Measurements from ENCODE around the gene CCDC152.

Gene CCDC152

GRCh38 chr5:42784132-42784531 lies 27.5 kb downstream of the CCDC152 start:
- DNase-seq: no peak

GRCh38 chr5:42785756-42786155 lies 29.1 kb downstream of the CCDC152 start:
- no peak for DNase-seq

GRCh38 chr5:42787073-42787472 lies 30.5 kb downstream of the CCDC152 start:
- DNase-seq: no peak

- no peak for DNase-seq
Measured at GRCh38 chr5:42787845-42788244, 31.2 kb downstream of the CCDC152 start.

DNA sequence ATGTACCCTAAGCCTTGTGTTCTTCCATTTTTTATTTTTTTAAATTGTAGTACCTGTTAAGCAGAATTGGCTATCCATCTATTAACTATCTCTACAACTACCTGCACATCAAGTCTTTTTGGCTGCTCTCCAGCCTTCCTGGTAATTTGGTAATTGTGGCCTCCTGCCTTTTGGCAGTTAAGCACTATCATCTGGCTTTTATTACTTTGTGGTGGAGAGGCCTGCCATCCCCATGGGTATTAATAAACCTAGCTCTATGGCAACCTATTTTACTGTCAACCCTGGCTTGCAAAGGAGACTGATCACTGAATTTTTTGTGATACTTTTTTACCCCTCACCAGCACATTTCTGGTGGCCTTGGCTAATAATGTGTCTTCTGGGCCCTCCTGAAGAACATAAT lies 34.5 kb downstream of the CCDC152 start:
- DNase-seq: no peak

DNA sequence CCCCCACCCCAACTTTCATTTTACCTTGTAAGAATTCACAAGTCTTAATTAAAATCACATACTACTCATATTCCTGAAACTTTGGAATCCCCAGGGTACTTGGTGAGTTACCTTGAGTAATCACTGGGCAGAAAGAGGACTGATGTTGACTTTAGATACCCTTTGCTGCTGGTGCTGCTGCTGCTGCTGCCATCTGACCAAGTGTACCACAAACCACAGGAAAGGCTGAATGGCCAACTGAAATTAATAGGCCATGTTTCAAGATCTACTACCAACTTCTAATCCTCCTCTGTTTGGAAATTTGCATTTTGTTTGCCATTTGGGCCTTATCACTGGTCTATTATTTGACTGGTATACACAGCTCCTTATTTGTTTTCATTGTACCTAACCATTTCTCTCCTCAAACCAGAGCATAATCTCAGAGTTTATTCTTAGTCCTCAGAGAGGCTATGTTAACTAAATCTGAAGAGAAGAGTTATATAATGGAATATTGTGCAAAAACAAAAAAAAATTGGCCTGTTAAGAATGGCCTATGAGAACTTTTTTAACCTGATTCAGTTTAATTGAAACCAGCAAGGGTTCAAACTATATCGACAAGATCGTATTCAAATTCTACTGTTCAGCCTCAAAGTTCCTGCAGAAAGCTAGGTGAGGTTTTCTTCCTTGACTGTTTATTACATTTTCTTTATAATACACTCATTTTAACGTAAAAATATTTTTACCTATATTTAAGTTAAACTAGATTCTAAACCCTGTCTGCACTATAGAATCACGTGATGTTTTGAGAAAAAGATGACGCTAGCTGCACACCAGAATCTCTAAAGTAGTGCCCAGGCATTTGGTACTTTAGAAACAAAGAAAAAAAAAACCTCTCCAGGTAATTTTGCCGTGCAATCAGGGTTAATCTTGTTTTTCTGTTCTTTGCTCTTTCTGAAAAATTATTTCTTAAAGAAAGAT lies 41.9 kb downstream of the CCDC152 start:
- DNase-seq: no peak

- no peak for DNase-seq
Measured at GRCh38 chr5:42799241-42799608, 42.6 kb downstream of the CCDC152 start.

DNA sequence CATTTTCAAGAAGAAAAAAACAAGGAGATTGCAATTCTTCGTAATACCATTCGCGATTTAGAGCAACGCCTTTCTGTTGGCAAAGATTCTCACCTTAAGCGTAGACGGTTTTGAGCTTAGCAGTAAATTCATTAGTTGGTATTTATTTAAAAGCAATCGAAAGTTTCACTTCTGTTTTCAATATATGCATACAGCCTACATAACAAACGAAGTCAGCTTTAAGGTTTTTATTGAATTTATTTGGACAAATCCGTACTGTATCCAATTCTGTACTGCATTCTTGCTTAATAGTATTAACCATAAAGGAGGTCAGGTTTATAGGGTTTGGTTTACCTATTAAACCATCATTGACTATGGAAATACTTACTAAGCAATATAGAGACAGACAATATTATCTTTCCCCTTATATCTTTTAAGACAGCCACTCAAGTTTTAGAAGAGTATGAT lies 43.1 kb downstream of the CCDC152 start:
- no peak for DNase-seq

DNA sequence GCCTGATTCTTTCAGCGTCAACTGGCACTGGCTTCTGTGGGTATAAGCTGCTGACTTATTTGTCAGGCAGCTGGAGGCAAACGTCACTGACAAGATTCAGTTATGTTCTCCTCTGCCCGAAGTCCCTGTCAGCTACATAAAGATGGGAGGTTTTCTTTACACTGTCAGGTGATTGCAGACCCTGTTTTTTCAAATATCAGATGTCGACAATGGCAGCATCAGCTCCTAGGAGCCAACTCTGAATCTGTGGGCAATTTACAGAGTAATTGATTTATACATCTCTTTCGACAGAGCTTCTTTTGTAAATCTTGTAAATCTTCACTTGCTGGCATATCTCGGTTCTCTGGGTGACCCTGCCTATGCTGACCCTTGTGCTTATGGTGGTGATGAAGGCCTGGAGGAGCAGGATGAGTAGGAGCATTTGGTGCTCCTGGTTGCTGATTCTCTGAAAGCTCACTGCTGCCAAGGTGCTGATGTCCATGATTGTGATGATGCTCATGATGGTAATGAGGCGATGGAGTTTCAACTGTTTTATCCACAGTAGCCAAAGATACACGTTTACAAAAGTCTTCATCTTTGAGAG lies 44.2 kb downstream of the CCDC152 start:
- DNase-seq: no peak

GRCh38 chr5:42801516-42802166 lies 45.0 kb downstream of the CCDC152 start:
- no peak for DNase-seq

GRCh38 chr5:42804717-42805339 lies 48.2 kb downstream of the CCDC152 start:
- no peak for DNase-seq

GRCh38 chr5:42806004-42806700 lies 49.5 kb downstream of the CCDC152 start:
- no peak for DNase-seq

- DNase-seq: no peak
Measured at GRCh38 chr5:42806701-42807262, 50.2 kb downstream of the CCDC152 start.

DNA sequence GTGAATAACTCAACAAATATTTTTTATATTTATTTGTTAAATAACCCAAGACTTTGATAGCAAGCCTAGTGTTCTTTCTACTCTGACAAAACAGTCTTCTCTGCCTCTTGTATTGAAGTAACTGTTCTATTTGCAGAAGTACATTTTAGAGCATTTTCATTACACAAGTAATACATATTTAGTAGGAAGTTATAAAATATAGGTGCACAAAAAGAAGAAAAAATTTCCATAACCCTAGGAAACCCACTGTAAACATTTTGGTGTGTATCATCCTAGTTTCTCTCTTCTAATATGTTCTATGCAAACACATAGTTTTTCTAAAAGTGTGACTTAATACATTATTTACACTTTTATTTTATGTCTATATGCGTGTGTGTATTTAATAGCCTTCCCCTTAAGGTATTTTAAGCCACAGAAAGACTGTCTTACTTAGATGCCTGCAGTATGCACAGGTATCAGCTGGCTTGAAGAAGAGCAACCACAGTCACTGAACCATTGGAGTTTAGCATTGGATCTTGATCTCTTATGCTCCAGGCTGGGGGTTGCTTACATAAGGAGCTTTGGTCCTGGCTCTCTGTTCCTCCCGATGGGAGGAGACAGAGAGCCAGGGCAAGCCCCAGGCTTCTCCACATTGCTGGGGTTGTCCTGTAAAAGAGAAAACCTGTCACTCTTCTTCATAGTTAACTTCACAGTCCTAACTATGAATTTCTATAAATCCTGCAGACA lies 51.3 kb downstream of the CCDC152 start:
- DNase-seq: no peak

DNA sequence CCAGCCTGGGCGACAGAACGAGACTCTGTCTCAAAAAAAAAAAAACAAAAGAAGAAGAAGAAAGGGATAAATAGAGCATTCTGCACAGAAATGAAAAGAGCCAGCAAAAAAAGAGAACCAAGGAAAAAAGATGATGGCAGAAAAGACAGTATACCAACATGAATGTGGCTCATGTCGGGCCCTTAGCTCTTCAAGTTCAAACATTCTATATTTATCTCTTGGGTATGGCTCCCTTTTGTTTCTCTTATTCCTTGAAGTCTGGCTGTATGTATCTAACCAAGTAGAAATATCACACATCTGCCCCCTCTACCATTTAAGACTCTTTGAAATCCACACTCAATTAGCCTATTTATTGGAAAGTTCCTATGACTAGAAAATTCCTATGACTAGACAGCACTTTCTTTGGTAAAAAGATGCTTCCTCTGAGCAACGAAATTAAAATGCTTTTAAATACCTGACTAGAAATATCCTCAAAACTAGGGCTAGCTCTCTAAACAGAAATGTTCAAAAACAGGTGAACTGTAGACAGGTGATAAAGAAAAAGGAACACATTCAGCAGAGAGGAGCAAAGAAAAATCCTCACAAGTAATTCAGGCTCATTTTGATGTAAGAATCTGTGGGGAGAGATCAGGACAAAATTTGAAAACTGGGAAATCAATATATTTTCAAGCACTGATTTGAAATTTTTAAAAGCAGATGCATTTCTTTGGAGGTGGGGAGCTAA lies 52.4 kb downstream of the CCDC152 start:
- no peak for DNase-seq

GRCh38 chr5:42810834-42811590 lies 54.4 kb downstream of the CCDC152 start:
- no peak for DNase-seq

DNA sequence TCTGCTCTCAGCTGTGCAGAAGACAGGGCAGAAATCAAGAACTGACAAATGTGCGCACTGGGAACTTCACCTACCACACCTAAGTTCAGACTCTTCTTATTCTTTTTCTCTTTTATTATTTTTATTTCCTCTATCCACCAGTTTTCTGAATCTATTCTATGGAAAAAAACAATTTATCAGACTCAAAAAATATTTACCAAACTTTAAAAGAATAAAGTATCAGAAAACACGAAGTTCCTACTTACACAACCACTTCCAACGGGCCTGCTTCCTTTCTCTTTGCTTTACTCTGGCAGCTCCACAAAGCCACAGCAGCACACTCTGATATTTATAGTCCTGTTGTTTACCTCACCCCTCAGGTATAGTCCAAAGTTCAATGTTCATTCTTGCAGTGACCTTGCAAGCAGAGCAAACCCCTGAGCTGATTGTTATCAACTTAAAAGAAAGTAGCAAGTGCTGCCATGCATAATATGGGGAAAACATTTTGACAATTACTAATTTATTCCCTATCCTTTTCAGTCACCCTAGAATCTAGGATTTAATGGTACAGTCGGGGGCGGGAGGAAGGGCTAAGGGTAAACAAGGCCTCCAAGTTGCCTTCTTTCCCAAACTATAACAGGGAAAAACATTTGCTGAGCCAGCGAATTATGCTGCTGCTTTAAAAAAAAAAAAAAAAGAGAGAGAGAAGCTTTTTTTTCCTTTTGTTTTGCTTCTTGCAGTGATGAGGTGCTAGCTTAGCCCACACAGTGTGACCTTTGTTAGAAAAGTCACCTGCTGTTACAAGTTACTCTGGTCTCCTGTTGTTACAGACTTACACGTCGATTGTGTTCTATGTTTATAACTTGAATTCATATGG lies 55.2 kb downstream of the CCDC152 start, which contains the start of gene SELENOP:
TSS of gene SELENOP (minus strand) at position 302 of the 856 bp plus-strand sequence. CDS start 3,539 bp downstream, outside the sequence.
- DNase-seq: no peak

DNA sequence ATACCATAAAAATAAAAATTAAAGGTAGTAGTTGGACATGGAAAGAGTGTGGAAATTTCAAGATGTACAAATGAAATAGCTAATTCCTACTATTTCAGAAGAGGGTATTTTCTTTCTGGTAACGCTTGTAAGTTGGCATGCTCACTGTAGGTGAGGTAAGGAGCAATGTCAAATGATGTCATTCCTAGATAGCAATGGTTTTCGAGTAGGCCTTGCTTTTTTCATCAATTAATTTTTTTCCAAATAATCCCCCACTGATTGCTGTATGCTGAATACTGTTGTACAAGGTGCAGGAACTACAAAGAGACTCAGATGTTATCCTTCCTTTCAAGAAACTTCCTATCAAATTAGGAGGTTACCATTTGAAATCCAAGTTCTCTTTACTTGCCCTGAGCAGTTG lies 56.0 kb downstream of the CCDC152 start:
- DNase-seq: no peak

DNA sequence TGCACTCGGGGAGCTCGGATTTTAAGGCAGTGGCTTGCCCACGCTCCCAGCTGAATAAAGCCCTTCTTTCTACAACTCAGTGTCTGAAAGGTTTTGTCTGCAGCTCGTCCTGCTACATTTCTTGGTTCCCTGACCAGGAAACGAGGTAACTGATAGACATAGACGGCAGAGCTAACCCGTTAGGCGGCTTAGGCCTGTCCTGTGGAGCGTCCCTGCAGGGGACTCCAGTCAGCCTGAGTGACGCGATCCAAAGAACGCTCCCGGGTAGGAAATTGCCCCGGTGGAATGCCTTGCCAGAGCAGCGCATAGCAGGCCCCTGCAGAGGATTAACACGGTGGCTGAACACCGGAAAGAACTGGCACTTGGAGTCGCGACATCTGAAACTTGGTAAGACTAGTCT lies 56.9 kb downstream of the CCDC152 start:
- DNase-seq: no peak

Measured in activated effector memory CD4-positive, alpha-beta T cell treated with Interleukin-2 at 50 U/mL for 16 hours (primary cell).